Measurements from ENCODE around the gene NAGA. TPM values are rescaled to one million over a fixed set of nuclear protein-coding genes. Genes with fewer than 3 reads are reported as not detected.

The NAGA gene
- total and polyA plus RNA-seq, 9 of the 15 experiments (the other 6 are each of a cell fraction or from before 2014, with no cell fraction given): 6.5 to 20.6 (median 17.4) TPM

- TF ChIP-seq ZBTB40 (IDR thresholded peaks at IDR 0.05) (no peak), ZBTB40 (CRISPR knock-in tag; IDR thresholded peaks at IDR 0.05) (no peak), TAF1 (IDR thresholded peaks at IDR 0.05; ENCODE audit: control insufficient read depth, extremely low read depth, insufficient read depth, low read length, severe bottlenecking) (peak; percentile 82), ZBTB33 (CRISPR knock-in tag; IDR thresholded peaks at IDR 0.05) (peak; percentile 55; the same call in 1 of the 2 replicates), SIN3A (IDR thresholded peaks at IDR 0.05; ENCODE audit: borderline replicate concordance in 2 of 2, control insufficient read depth in 1 of 2, low read depth in 2 of 2, low read length in 2 of 2) (peak in 1 of 2 experiments; percentile 43; a peak in 1 of 4 replicates), SMARCA5 (IDR thresholded peaks at IDR 0.05) (no peak), YY1 (IDR thresholded peaks at IDR 0.05; ENCODE audit: borderline replicate concordance in 1 of 3, control insufficient read depth in 1 of 3, extremely low read depth in 1 of 3, insufficient read depth in 3 of 3, insufficient read length in 1 of 3, insufficient replicate concordance in 2 of 3, low read depth in 1 of 3, low read length in 2 of 3) (peak; percentile 76 to 93 (median 89)), ZBTB43 (CRISPR knock-in tag; IDR thresholded peaks at IDR 0.05) (0 out of 2 replicates have a peak, but pooled peaks have one; percentile 16), ZNF184 (CRISPR knock-in tag; IDR thresholded peaks at IDR 0.05) (no peak), RBM22 (IDR thresholded peaks at IDR 0.05; ENCODE audit: low read depth, low read length, poor library complexity, severe bottlenecking) (peak; percentile 28), HNRNPLL (IDR thresholded peaks at IDR 0.05; ENCODE audit: low read depth, low read length, poor library complexity, severe bottlenecking) (peak; percentile 31), GABPB1 (CRISPR knock-in tag; IDR thresholded peaks at IDR 0.05) (peak; percentile 78; the same call in 1 of the 2 replicates)
Measured at GRCh38 chr22:42090596-42091454, 20.2 kb upstream of the NAGA start, which contains the start of gene NDUFA6 (continued).

All from K562 (cell line).